Upper lobe of right lung (tissue), 1 donor: Measurements from ENCODE around the gene MPDU1. TPM values are rescaled to one million over a fixed set of nuclear protein-coding genes. Genes with fewer than 3 reads are reported as not detected.

Experiments
- ATAC-seq: fragments of 200-7000 bp; cut with Tn5 transposase; one replicate; pipeline ENCODE4 v1.9.1; 2020; ENCODE audit warnings: mild to moderate bottlenecking, moderate library complexity
- DNase-seq: peaks from one replicate; pipeline ENCODE4 v3.0.0-alpha.2; 2020
- H3K27ac ChIP-seq: fragments of 200-600 bp; one replicate; pipeline ENCODE4 v1.8.0; 2022
- H3K27me3 ChIP-seq: fragments of 200-600 bp; one replicate; pipeline ENCODE4 v1.8.0; 2022; ENCODE audit warnings: mild to moderate bottlenecking
- H3K36me3 ChIP-seq: fragments of 200-600 bp; one replicate; pipeline ENCODE4 v1.8.0; 2022
- H3K4me1 ChIP-seq: fragments of 200-600 bp; one replicate; pipeline ENCODE4 v1.8.0; 2022
- H3K4me3 ChIP-seq: fragments of 200-600 bp; one replicate; pipeline ENCODE4 v1.8.0; 2022; ENCODE audit warnings: mild to moderate bottlenecking
- H3K9me3 ChIP-seq: fragments of 200-600 bp; one replicate; pipeline ENCODE4 v1.8.0; 2022
- intact Hi-C: fragments of 100-400 bp; cut with DNase I; formaldehyde crosslinking; loops from one replicate; pipeline ENCODE4 v1.11.0; 2022
- total RNA-seq: library from RNA; stranded (reverse); fragmentation: NEBNext Ultra II Directional; extraction: Animal tissue kit (Norgen Biotek cat#: 25700); gene quantifications from one replicate; pipeline ENCODE4 v1.2.1, GENCODE V29; 2021
- TF ChIP-seq, protein P1 (sequence below): fragments of 200-600 bp; IDR thresholded peaks from one replicate; pipeline ENCODE4 v1.8.0; 2022; ENCODE audit warnings: antibody characterized with exemption
- donor health status: DM: no; HTN: yes; CAD: no; lungs with severe emphysema.

MPDU1 gene
- total RNA-seq, 1 donor from 2014 or later = 58.2 TPM

DNA sequence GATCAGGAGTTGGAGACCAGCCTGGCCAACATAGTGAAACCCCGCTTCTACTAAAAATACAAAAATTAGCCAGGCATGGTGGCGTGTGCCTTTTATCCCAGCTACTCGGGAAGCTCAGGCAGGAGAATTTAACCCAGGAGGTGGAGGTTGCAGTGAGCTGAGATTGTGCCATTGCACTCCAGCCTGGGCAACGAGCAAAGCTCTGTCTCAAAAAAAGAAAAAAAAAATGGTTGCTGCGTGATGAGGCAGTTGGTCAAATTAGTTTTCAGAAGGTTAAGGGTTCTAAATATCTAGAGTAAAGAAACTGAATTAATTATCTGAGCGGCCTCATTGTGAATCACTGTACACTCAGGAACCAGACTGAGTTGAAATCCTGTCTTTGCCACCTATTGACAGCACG is 7.7 kb upstream of the MPDU1 start:
- peaks cover 55% of the 10 kb centered on the region for H3K36me3 ChIP-seq
- ATAC-seq (no peak), DNase-seq (no peak)
- intact Hi-C loops = no loop called here
- TF ChIP-seq, protein P1, sequence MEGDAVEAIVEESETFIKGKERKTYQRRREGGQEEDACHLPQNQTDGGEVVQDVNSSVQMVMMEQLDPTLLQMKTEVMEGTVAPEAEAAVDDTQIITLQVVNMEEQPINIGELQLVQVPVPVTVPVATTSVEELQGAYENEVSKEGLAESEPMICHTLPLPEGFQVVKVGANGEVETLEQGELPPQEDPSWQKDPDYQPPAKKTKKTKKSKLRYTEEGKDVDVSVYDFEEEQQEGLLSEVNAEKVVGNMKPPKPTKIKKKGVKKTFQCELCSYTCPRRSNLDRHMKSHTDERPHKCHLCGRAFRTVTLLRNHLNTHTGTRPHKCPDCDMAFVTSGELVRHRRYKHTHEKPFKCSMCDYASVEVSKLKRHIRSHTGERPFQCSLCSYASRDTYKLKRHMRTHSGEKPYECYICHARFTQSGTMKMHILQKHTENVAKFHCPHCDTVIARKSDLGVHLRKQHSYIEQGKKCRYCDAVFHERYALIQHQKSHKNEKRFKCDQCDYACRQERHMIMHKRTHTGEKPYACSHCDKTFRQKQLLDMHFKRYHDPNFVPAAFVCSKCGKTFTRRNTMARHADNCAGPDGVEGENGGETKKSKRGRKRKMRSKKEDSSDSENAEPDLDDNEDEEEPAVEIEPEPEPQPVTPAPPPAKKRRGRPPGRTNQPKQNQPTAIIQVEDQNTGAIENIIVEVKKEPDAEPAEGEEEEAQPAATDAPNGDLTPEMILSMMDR = no peak
- H3K9me3 ChIP-seq = no peaks in the 10 kb centered on the region
- no peak overlapping the region for H3K4me3 ChIP-seq
- H3K4me1 ChIP-seq = peaks cover 61% of the 10 kb centered on the region
- H3K27ac ChIP-seq = no peak overlapping the region
- H3K27me3 ChIP-seq = no peaks in the 10 kb centered on the region

- ATAC-seq (no peak), DNase-seq (no peak)
- Histone ChIP-seq H3K9me3 (no peaks in the 10 kb centered on the region), H3K27ac (no peak overlapping the region), H3K36me3 (peaks cover 51% of the 10 kb centered on the region), H3K4me3 (peak overlapping the region; percentile 12), H3K4me1 (peaks cover 63% of the 10 kb centered on the region), H3K27me3 (no peaks in the 10 kb centered on the region)
- TF ChIP-seq, protein P1 = no peak
- intact Hi-C loops = no loop called here
Measured at GRCh38 chr17:7576432-7576937, 7.2 kb upstream of the MPDU1 start.

- TF ChIP-seq, protein P1 = no peak
- Histone ChIP-seq H3K9me3 (no peaks in the 10 kb centered on the region), H3K27ac (peak overlapping the region; percentile 2), H3K4me3 (peak overlapping the region; percentile 72), H3K36me3 (peaks cover 51% of the 10 kb centered on the region), H3K4me1 (peaks cover 65% of the 10 kb centered on the region), H3K27me3 (no peaks in the 10 kb centered on the region)
- ATAC-seq (no peak), DNase-seq (no peak)
- intact Hi-C loops = no loop called here
Measured at GRCh38 chr17:7577327-7578199, 6.1 kb upstream of the MPDU1 start.

DNA sequence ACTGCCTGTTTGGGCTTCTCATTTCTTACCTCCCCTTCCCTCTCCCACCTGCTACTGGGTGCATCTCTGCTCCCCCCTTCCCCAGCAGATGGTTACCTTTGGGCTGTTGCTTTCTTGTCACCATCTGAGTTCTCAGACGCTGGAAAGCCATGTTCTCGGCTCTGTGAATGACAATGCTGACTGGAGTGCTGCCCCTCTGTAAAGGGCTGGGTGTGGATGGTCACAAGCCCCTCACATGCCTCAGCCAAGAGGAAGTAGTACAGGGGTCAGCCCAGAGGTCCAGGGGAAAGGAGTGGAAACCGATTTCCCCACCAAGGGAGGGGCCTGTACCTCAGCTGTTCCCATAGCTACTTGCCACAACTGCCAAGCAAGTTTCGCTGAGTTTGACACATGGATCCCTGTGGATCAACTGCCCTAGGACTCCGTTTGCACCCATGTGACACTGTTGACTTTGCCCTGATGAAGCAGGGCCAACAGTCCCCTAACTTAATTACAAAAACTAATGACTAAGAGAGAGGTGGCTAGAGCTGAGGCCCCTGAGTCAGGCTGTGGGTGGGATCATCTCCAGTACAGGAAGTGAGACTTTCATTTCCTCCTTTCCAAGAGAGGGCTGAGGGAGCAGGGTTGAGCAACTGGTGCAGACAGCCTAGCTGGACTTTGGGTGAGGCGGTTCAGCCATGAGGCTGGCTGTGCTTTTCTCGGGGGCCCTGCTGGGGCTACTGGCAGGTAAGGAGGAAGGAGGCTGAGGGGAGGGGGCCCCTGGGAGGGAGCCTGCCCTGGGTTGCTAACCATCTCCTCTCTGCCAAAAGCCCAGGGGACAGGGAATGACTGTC is 4.4 kb upstream of the MPDU1 start, which contains the start of gene CD68:
Gene CD68, plus strand, starts transcription at position 638 of the 833 bp plus-strand sequence. Its CDS starts 40 bp downstream, at position 678.
- Histone ChIP-seq H3K27me3 (no peaks in the 10 kb centered on the region), H3K9me3 (no peaks in the 10 kb centered on the region), H3K27ac (peak within 1 kb of the TSS; percentile 89), H3K36me3 (peaks cover 48% of the 10 kb centered on the region), H3K4me1 (peaks cover 68% of the 10 kb centered on the region), H3K4me3 (peak within 1 kb of the TSS; percentile 72)
- intact Hi-C loops = no loop called here
- peak; percentile 86 for DNase-seq
- TF ChIP-seq, protein P1 = no peak
- ATAC-seq = peak; percentile 67

GRCh38 chr17:7579834-7580603 is 3.6 kb upstream of the MPDU1 start:
- TF ChIP-seq, protein P1 = no peak
- H3K36me3 ChIP-seq = peaks cover 40% of the 10 kb centered on the region
- H3K27ac ChIP-seq = peak overlapping the region; percentile 89
- DNase-seq = no peak
- H3K9me3 ChIP-seq = no peaks in the 10 kb centered on the region
- H3K27me3 ChIP-seq = no peaks in the 10 kb centered on the region
- ATAC-seq = peak; percentile 0
- H3K4me1 ChIP-seq = peaks cover 68% of the 10 kb centered on the region
- intact Hi-C loops = no loop called here
- H3K4me3 ChIP-seq = peak overlapping the region; percentile 72
